SK-N-SH (cell line): ENCODE results near the gene TGOLN2. TPM values are rescaled to one million over a fixed set of nuclear protein-coding genes. Genes with fewer than 3 reads are reported as not detected.
"Not testable (repeated sequence)": the region's sequence is repeated elsewhere in the genome, so short reads cannot be mapped to it uniquely, and the experiment has no call there.

Experiments
- CTCF ChIA-PET: fragments of 300-600, 350-600 bp; formaldehyde crosslinking; extraction: SDS; loops from one replicate; lab custom pipeline; 2021; lab: Yijun Ruan, JAX
- POLR2A ChIA-PET: fragments of 350-600 bp; sonication (Branson Sonifier 250); formaldehyde crosslinking; extraction: SDS; loops from one replicate; lab custom pipeline; 2020; ENCODE audit warnings: antibody characterized with exemption, inconsistent platforms; lab: Yijun Ruan, JAX
- DNase-seq: peaks from one replicate; pipeline ENCODE4 v3.0.0; 2012
- H2AFZ ChIP-seq: fragments of 200-600 bp; sonication (generic); 2 replicates; pipeline ENCODE4 v1.8.1; 2016; ENCODE audit warnings: antibody characterized with exemption, mild to moderate bottlenecking, low read depth
- H3F3A ChIP-seq: fragments of 200-600 bp; sonication (generic); replicated peaks from 2 replicates; pipeline ENCODE3; 2016; ENCODE audit warnings: antibody characterized with exemption, mild to moderate bottlenecking; ENCODE audit not compliant: insufficient read depth
- H3K27ac ChIP-seq, 2 experiments: fragments of 200-500 bp in 1 of 2; fragments of 200-600 bp in 1 of 2; sonication (Bioruptor generic) in 1 of 2; sonication (generic), shearing (Covaris generic) in 1 of 2; 2 replicates each; pipeline versions ENCODE4 v1.5.1 to v1.6.1; 2014 to 2016; ENCODE audit warnings: low read depth in 2 of 2, inconsistent platforms in 1 of 2, low read length in 1 of 2, mild to moderate bottlenecking in 1 of 2, mixed read lengths in 1 of 2
- H3K27me3 ChIP-seq: fragments of 200-600 bp; sonication (generic), shearing (Covaris generic); 2 replicates; pipeline ENCODE4 v1.6.1; 2016; ENCODE audit warnings: mixed run types; ENCODE audit not compliant: insufficient read depth
- H3K36me3 ChIP-seq, 2 experiments: fragments of 200-500 bp in 1 of 2; fragments of 200-600 bp in 1 of 2; sonication (Bioruptor generic) in 1 of 2; sonication (generic) in 1 of 2; replicated peaks in 1 of 2; 2 replicates each; pipeline versions ENCODE3 to v1.5.1; 2014 to 2016; ENCODE audit warnings: low read length in 1 of 2, mild to moderate bottlenecking in 1 of 2; ENCODE audit not compliant: insufficient read depth in 2 of 2, control insufficient read depth in 1 of 2
- H3K4me1 ChIP-seq, 2 experiments: fragments of 200-500 bp in 1 of 2; fragments of 200-600 bp in 1 of 2; sonication (Bioruptor generic) in 1 of 2; sonication (generic), shearing (Covaris generic) in 1 of 2; 2 replicates each; pipeline versions ENCODE4 v1.5.1 to v1.6.1; 2014 to 2016; ENCODE audit warnings: low read depth in 1 of 2, low read length in 1 of 2, mixed run types in 1 of 2; ENCODE audit not compliant: insufficient read depth in 2 of 2, control insufficient read depth in 1 of 2
- H3K4me2 ChIP-seq: fragments of 200-600 bp; sonication (generic), shearing (Covaris generic); 2 replicates; pipeline ENCODE4 v1.6.1; 2017; ENCODE audit warnings: mixed run types
- H3K4me3 ChIP-seq, 2 experiments: fragments of 200-500 bp in 1 of 2; fragments of 200-600 bp in 1 of 2; sonication (Bioruptor generic) in 1 of 2; sonication (generic), shearing (Covaris generic) in 1 of 2; 2 replicates each; pipeline versions ENCODE4 v1.5.1 to v1.8.1; 2014 to 2016; ENCODE audit warnings: low read depth in 2 of 2, inconsistent platforms in 1 of 2, low read length in 1 of 2, mild to moderate bottlenecking in 1 of 2, mixed read lengths in 1 of 2, moderate library complexity in 1 of 2
- H3K79me2 ChIP-seq: fragments of 200-600 bp; sonication (generic); 2 replicates; pipeline ENCODE4 v1.8.1; 2017; ENCODE audit warnings: mild to moderate bottlenecking; ENCODE audit not compliant: insufficient read depth
- H3K9ac ChIP-seq: fragments of 200-600 bp; sonication (generic); 2 replicates; pipeline ENCODE4 v1.6.1; 2017; ENCODE audit warnings: mixed run types
- H3K9me2 ChIP-seq: fragments of 200-600 bp; sonication (generic); 2 replicates; pipeline ENCODE4 v1.6.1; 2017; ENCODE audit warnings: mixed run types
- H3K9me3 ChIP-seq: fragments of 200-600 bp; sonication (generic); 2 replicates; pipeline ENCODE4 v1.6.1; 2017; ENCODE audit warnings: mixed run types, mild to moderate bottlenecking, moderate library complexity
- H4K20me1 ChIP-seq: fragments of 200-600 bp; sonication (generic); 2 replicates; pipeline ENCODE4 v1.6.1; 2017; ENCODE audit warnings: mild to moderate bottlenecking, mixed run types; ENCODE audit not compliant: insufficient read depth
- FOXM1 ChIP-seq: IDR thresholded peaks from 2 replicates; pipeline ENCODE4 v1.4.0; 2012; ENCODE audit warnings: low read depth, mild to moderate bottlenecking
- MEF2A ChIP-seq: IDR thresholded peaks from 2 replicates; pipeline ENCODE4 v1.4.0; 2012; ENCODE audit warnings: low read depth, borderline replicate concordance
- NRF1 ChIP-seq: IDR thresholded peaks from 2 replicates; pipeline ENCODE4 v1.6.1; 2012; ENCODE audit warnings: low read depth, mild to moderate bottlenecking, low read length
- POLR2AphosphoS5 ChIP-seq: IDR thresholded peaks from 2 replicates; pipeline ENCODE4 v1.6.1; 2012; ENCODE audit warnings: low read depth, low read length
- RAD21 ChIP-seq: IDR thresholded peaks from 2 replicates; pipeline ENCODE4 v1.6.1; 2012; ENCODE audit warnings: mild to moderate bottlenecking, low read length
- RCOR1 ChIP-seq: fragments of 150-350 bp; IDR thresholded peaks from 2 replicates; pipeline ENCODE4 v1.6.1; 2017; ENCODE audit warnings: antibody characterized with exemption, low read length
- REST ChIP-seq: IDR thresholded peaks from 2 replicates; pipeline ENCODE4 v1.6.1; 2012; ENCODE audit warnings: mild to moderate bottlenecking, low read depth, low read length, moderate library complexity
- RXRA ChIP-seq: IDR thresholded peaks from 2 replicates; pipeline ENCODE4 v1.4.0; 2012; ENCODE audit warnings: low read depth, mild to moderate bottlenecking, borderline replicate concordance
- SIN3A ChIP-seq: IDR thresholded peaks from 2 replicates; pipeline ENCODE4 v1.6.1; 2012; ENCODE audit warnings: low read depth, mild to moderate bottlenecking, low read length, moderate library complexity, borderline replicate concordance
- TAF1 ChIP-seq: IDR thresholded peaks from 2 replicates; pipeline ENCODE4 v1.6.1; 2012; ENCODE audit warnings: low read depth, mild to moderate bottlenecking, low read length, moderate library complexity, borderline replicate concordance
- TEAD4 ChIP-seq: IDR thresholded peaks from 2 replicates; pipeline ENCODE4 v1.4.0; 2012; ENCODE audit warnings: mild to moderate bottlenecking, borderline replicate concordance; ENCODE audit not compliant: insufficient read depth
- USF2 ChIP-seq: fragments of 150-350 bp; IDR thresholded peaks from 2 replicates; pipeline ENCODE4 v1.6.1; 2017; ENCODE audit warnings: antibody characterized with exemption, low read length, low read depth, borderline replicate concordance
- WGBS: methylation state at CpG from one replicate; pipeline ENCODE4 v1.1.6; 2017; ENCODE audit warnings: low lambda C conversion rate; 5-methylcytosine and 5-hydroxymethylcytosine counted together
- polyA plus RNA-seq, 3 experiments: library from polyadenylated mRNA; depleted of rRNA; stranded (reverse); fragments of >200 nt; gene quantifications; 2 replicates each; pipeline ENCODE4 v1.2.3, GENCODE V29; 2012

The TGOLN2 gene
- polyA plus RNA-seq, 1 of the 3 experiments (the other 2 are of a cell fraction), result 138 TPM

DNA sequence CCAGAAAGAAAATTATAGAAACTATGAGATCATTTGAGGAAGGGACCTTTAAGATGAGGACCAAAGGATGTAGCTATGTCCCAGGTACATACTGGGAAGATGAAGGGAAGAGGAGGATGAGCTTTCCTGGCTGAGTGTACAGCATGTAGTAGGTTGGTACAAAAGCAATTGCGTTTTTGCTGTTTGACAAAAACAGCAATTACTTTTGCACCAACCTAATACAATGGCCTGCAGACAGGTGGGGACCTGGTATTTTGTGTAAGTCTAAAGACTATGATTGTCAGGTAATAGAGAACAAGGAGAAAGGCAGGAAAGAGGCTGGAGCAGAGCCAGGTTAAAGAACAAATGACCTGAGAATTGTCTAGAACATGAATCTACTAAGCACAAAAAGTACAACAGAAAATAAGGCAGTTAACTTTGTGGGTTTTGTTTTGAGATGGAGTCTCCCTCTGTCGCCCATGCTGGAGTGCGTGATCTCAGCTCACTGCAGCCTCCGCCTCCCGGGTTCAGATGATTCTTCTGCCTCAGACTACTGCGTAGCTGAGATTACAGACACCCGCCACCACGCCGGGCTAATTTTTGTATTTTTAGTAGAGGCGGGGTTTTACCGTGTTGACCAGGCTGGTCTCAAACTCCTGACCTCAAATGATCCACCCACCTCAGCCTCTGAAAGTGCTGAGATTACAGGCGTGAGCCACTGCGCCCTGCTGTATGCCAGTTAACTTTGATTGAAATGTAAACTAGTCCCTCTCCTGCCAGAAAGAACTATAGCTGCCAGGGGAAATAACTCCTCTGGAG, 3.2 kb upstream of the TGOLN2 start:
- no peak for DNase-seq
- Histone ChIP-seq H4K20me1 (peaks cover 13% of the 10 kb centered on the region), H3F3A (peaks cover 3% of the 10 kb centered on the region), H3K9ac (no peak overlapping the region), H3K36me3 (peaks cover 4 to 10% of the 10 kb centered on the region in 2 experiments), H3K27me3 (no peaks in the 10 kb centered on the region), H3K4me2 (no peak overlapping the region), H3K4me1 (peaks cover 0 to 11% of the 10 kb centered on the region in 2 experiments; a peak in 2 of 4 replicates), H3K27ac (no peak overlapping the region), H3K79me2 (peaks cover 18% of the 10 kb centered on the region), H3K9me2 (no peaks in the 10 kb centered on the region), H3K4me3 (no peak overlapping the region), H2AFZ (no peak overlapping the region), H3K9me3 (no peaks in the 10 kb centered on the region)
- TF ChIP-seq NRF1, result no peak
- no peak for TF ChIP-seq TAF1
- TF ChIP-seq REST, result no peak
- TF ChIP-seq SIN3A, result no peak
- no peak for TF ChIP-seq FOXM1
- TF ChIP-seq USF2, result no peak
- TF ChIP-seq RXRA, result no peak
- no peak for TF ChIP-seq MEF2A
- TF ChIP-seq RCOR1, result no peak
- no peak for TF ChIP-seq TEAD4
- TF ChIP-seq POLR2AphosphoS5, result no peak
- no peak for TF ChIP-seq RAD21
- 90% methylated on average over 13 of the region's 13 CpGs for whole genome bisulfite sequencing
- ChIA-PET POLR2A (no interaction called here), CTCF (interaction anchor here (1.2 kb wide), 1 partner anchor 9 kb away, joined by 4 read pairs; no protein-coding TSS in a partner anchor)

DNA sequence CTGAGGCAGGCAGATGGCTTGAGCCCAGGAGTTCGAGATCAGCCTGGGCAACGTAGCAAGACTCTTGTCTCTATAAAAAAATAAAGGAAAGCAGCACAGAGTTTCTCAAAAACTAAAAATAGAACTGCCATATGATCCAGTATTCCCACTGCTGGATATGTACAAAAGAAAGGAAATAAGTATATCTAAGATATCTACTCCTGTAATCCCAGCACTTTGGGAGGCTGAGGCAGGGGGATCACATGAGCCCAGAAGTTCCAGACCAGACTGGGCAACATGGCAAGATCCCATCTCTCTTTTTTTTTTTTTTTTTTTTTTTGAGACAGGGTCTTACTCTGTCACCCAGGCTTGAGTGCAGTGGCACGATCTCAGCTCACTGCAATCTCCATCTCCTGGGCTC, 1.9 kb upstream of the TGOLN2 start:
- H3K27ac ChIP-seq, CTCF ChIA-PET, H3F3A ChIP-seq, H3K9ac ChIP-seq, H3K27me3 ChIP-seq, H3K4me2 ChIP-seq, H3K4me3 ChIP-seq, H3K9me3 ChIP-seq, H3K9me2 ChIP-seq, H2AFZ ChIP-seq, DNase-seq: not testable (repeated sequence)
- H3K4me1 ChIP-seq, result peaks cover 7 to 23% of the 10 kb centered on the region in 2 experiments; a peak in 3 of 4 replicates
- peaks cover 31% of the 10 kb centered on the region for H3K79me2 ChIP-seq
- 82% methylated on average over 3 of the region's 3 CpGs for WGBS
- POLR2A ChIA-PET, result interaction anchor here (0.9 kb wide), 1 partner anchor 21 kb away, joined by 3 read pairs; no protein-coding TSS in a partner anchor
- H3K36me3 ChIP-seq, result peaks cover 10 to 18% of the 10 kb centered on the region in 2 experiments
- H4K20me1 ChIP-seq, result peaks cover 27% of the 10 kb centered on the region
